Retinal pigment epithelial cell (primary cell): ENCODE measurements around the gene PRORP.
"Not testable (repeated sequence)": the region's sequence is repeated elsewhere in the genome, so short reads cannot be mapped to it uniquely, and the experiment has no call there.

ENCODE experiments used
- DNase-seq: peaks from one replicate; pipeline ENCODE4 v3.0.0-alpha.2; 2010; ENCODE audit warnings: low read depth
- H3K4me3 ChIP-seq: 2 replicates; pipeline ENCODE4 v1.5.1; 2011; ENCODE audit warnings: mild to moderate bottlenecking, low read length, control low read depth, moderate library complexity
- CTCF ChIP-seq: conservative IDR thresholded peaks from 2 replicates; pipeline ENCODE4 v1.5.1; 2011; ENCODE audit warnings: low read depth, low read length, control low read depth, inconsistent platforms

PRORP gene

GRCh38 chr14:35121887-35122695, at the start of gene PRORP, which contains the start of gene PPP2R3C:
Gene PRORP (plus strand): TSS chr14:35122552. CDS start chr14:35123246, 694 bp downstream.
Gene PPP2R3C (minus strand): TSS chr14:35121990. CDS start chr14:35121959, 31 bp downstream.
- DNase-seq, result peak; percentile 86
- no peak for TF ChIP-seq CTCF
- H3K4me3 ChIP-seq, result peak within 1 kb of the TSS; percentile 96

- no peak for TF ChIP-seq CTCF
- DNase-seq, result no peak
- no peak overlapping the region for H3K4me3 ChIP-seq
Measured at GRCh38 chr14:35073486-35073885, 48.9 kb upstream of the PRORP start.

GRCh38 chr14:35078082-35078481, 44.3 kb upstream of the PRORP start:
- H3K4me3 ChIP-seq, result no peak overlapping the region
- no peak for TF ChIP-seq CTCF
- no peak for DNase-seq

- no peak for DNase-seq
- no peak for TF ChIP-seq CTCF
- H3K4me3 ChIP-seq, result no peak overlapping the region
Measured at GRCh38 chr14:35079742-35080141, 42.6 kb upstream of the PRORP start.

- no peak overlapping the region for H3K4me3 ChIP-seq
- no peak for TF ChIP-seq CTCF
Measured at GRCh38 chr14:35083530-35084150, 38.7 kb upstream of the PRORP start.

GRCh38 chr14:35085441-35085840, 36.9 kb upstream of the PRORP start:
- no peak overlapping the region for H3K4me3 ChIP-seq
- no peak for TF ChIP-seq CTCF
- no peak for DNase-seq

More at GRCh38 chr14:35083530-35084150, 38.7 kb upstream of the PRORP start:
- no peak for DNase-seq

- DNase-seq, result no peak
- H3K4me3 ChIP-seq, result no peak overlapping the region
- TF ChIP-seq CTCF, result no peak
Measured at GRCh38 chr14:35088514-35088913, 33.8 kb upstream of the PRORP start.

- H3K4me3 ChIP-seq, DNase-seq: not testable (repeated sequence)
Measured at GRCh38 chr14:35094645-35095044, 27.7 kb upstream of the PRORP start.
